AG04449 (cell line): ENCODE measurements around the gene CDRT15.
"Not testable (repeated sequence)": the region's sequence is repeated elsewhere in the genome, so short reads cannot be mapped to it uniquely, and the experiment has no call there.

ENCODE experiments used
- CTCF ChIA-PET: fragments of 350-600 bp; formaldehyde crosslinking; extraction: SDS; loops from one replicate; lab custom pipeline; 2021; ENCODE audit warnings: antibody characterized with exemption; lab: Yijun Ruan, JAX
- POLR2A ChIA-PET: fragments of 400-600, 350-600 bp; formaldehyde crosslinking; extraction: SDS; loops from one replicate; lab custom pipeline; 2020; ENCODE audit warnings: antibody characterized with exemption, inconsistent platforms; lab: Yijun Ruan, JAX
- DNase-seq: peaks from one replicate; pipeline ENCODE4 v3.0.0-alpha.2; 2010; ENCODE audit warnings: low read depth, low spot score
- H3K4me3 ChIP-seq: 2 replicates; pipeline ENCODE4 v1.5.1; 2011; ENCODE audit warnings: low read depth, mild to moderate bottlenecking, control low read depth, low read length
- CTCF ChIP-seq: IDR thresholded peaks from one replicate; pipeline ENCODE4 v1.5.1; 2011; ENCODE audit warnings: mild to moderate bottlenecking, moderate library complexity, low read length, control low read depth, inconsistent platforms; ENCODE audit not compliant: insufficient read depth; ENCODE audit errors: missing control alignments

The CDRT15 gene

DNA sequence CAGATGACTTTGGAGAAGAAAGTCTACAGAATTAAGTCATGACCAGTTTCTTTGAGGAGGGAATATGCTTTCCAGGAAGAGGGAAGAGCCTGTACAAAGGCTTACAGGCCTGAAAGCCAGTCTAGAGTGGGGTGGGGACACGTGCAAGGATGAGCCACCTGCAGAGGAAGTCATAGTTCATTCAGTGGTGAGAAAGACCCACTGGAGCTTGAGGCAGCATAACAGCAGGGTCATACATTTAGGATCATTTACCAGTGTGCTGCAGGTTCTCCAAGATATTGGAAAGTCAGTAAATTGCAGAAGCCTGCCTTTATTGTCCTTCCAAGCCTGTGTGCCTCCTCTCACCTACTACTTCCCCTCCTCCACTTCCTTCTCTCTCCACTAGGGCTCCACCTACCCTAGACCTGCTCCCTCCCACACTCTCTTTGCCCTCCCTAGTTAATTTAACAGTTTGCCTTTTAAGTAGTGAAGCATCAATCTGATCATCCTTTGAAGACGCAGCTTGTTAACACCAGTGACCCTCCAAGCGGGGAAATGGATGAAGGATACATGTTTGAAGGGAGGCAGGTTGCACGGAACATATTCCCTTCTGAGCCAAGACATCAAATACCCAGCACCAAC is 40.2 kb downstream of the CDRT15 start:
- H3K4me3 ChIP-seq, result no peak overlapping the region
- no peak for TF ChIP-seq CTCF
- ChIA-PET POLR2A (no interaction called here), CTCF (interaction anchor here (0.9 to 2.0 kb wide), 3 partner anchors 10 to 1166 kb away, joined by 3 to 5 read pairs (median 4); no protein-coding TSS in a partner anchor)
- DNase-seq, result no peak

- H3K4me3 ChIP-seq, DNase-seq, CTCF ChIA-PET, POLR2A ChIA-PET: not testable (repeated sequence)
Observed at GRCh38 chr17:14192636-14193344, 43.9 kb downstream of the CDRT15 start.

GRCh38 chr17:14192039-14192438 is 44.6 kb downstream of the CDRT15 start:
- H3K4me3 ChIP-seq, CTCF ChIA-PET, POLR2A ChIA-PET, DNase-seq: not testable (repeated sequence)

DNA sequence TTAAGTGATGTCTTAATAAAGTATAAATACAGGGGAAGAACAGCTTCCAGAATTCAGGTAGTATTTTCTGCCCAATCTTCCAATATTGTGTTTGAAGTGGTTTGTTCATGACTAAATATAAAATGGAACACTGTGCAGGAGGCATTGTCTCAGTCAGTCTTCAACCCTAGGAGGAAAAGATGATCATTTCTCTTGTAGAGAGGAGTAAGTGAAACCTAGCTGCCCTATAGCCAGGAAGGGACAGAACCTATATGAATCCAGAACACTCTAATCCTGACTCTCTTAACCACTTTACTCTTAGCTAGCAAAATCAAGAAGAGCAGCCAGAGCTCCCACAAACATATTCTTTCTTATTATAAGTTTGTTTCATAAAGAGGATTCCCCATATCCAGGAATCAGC is 45.2 kb downstream of the CDRT15 start:
- H3K4me3 ChIP-seq, CTCF ChIA-PET, POLR2A ChIA-PET, DNase-seq: not testable (repeated sequence)

DNA sequence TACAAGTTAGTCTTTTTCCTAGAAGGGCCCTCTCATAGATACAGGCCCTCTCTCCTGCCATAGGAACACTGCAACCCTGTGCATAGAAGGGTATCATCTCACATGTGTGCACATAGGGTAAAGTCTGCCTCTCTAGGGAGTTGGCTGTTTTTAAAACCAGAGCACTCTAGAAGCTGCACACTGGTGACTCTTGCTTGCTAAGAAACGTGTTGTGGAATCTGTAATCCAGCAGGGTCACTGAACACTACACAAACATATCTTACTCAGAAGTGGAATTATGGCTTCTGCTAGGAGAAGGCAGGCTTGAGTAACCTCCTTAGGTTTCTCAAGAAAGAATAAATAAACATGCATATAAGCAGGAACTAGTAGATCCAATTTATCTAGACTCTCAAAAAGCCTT is 45.9 kb downstream of the CDRT15 start:
- H3K4me3 ChIP-seq, CTCF ChIA-PET, DNase-seq, POLR2A ChIA-PET: not testable (repeated sequence)

DNA sequence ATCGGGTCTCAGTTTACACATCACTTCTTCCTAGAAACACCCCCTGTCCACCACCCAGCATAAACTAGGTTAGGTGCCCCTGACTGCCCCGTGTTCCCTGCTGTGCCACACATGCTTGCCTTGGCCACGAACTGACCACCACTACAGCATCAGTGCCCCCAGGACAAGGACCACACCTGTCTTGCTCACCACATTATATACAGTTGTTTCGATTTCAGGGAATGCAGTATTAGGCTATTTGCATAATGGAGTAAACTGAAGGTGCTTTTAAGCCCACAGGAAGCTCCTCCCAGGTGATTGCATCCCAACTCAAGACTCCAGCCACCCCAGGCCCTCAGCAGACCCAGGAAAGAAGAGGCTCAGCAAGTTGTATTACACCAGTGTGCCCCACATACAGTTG is 50.2 kb downstream of the CDRT15 start:
- POLR2A ChIA-PET, H3K4me3 ChIP-seq, CTCF ChIA-PET, DNase-seq: not testable (repeated sequence)
